K562 (cell line): Measurements from ENCODE around the gene CTSW. TPM values are rescaled to one million over a fixed set of nuclear protein-coding genes. Genes with fewer than 3 reads are reported as not detected.

Source experiments
- ATAC-seq: fragments of 200-7000 bp; cut with Tn5 transposase; 3 replicates; pipeline ENCODE4 v1.9.1; 2020; ENCODE audit warnings: moderate library complexity
- BruUV-seq: library from RNA; stranded (reverse); fragments of 400-500 nt; replicated peaks from 2 replicates; lab custom pipeline; 2021; lab: Mats Ljungman, UMichigan
- CTCF ChIA-PET: fragments of 300-600 bp; formaldehyde crosslinking; extraction: SDS; loops from one replicate; lab custom pipeline; 2021; ENCODE audit warnings: low intra/inter-chr PET ratio; lab: Yijun Ruan, JAX
- POLR2A ChIA-PET: fragments of 300-600, 350-650 bp; sonication (Branson Sonifier 250); formaldehyde crosslinking; extraction: SDS; loops from one replicate; lab custom pipeline; 2021; ENCODE audit warnings: antibody characterized with exemption, inconsistent platforms; lab: Yijun Ruan, JAX
- DNase-seq, 4 experiments: peaks; one replicate each; pipeline versions ENCODE4 v3.0.0 to v3.0.0-alpha.2; 2011 to 2018; ENCODE audit warnings: low spot score in 3 of 4, mixed read lengths in 3 of 4; ENCODE audit errors: extremely low read depth in 1 of 4
- FAIRE-seq: peaks from 2 replicates; lab custom pipeline; 2011; peaks lifted over from hg19 to GRCh38; lab: Jason Lieb, UNC
- H2AFZ ChIP-seq: 2 replicates; pipeline ENCODE4 v1.6.0; 2011; ENCODE audit warnings: low read depth, low read length, control low read depth, inconsistent platforms
- H3K27ac ChIP-seq: fragments of 200-600 bp; 3 replicates; pipeline ENCODE4 v1.8.0; 2011; ENCODE audit warnings: low read depth, mild to moderate bottlenecking, control low read depth, inconsistent platforms, low read length, moderate library complexity, mixed read lengths; ENCODE audit errors: extremely low read depth
- H3K27me3 ChIP-seq, 2 experiments: fragments of 300-600 bp in 1 of 2; 2 replicates in 1 of 2; 3 replicates in 1 of 2; pipeline versions ENCODE4 v1.6.0 to v1.8.0; 2011; ENCODE audit warnings: inconsistent platforms in 2 of 2, low read length in 2 of 2, mild to moderate bottlenecking in 1 of 2, mixed read lengths in 1 of 2, moderate library complexity in 1 of 2; ENCODE audit not compliant: control insufficient read depth in 2 of 2, insufficient read depth in 2 of 2
- H3K36me3 ChIP-seq: fragments of 300-600 bp; 3 replicates; pipeline ENCODE4 v1.8.0; 2011; ENCODE audit warnings: mild to moderate bottlenecking, low read length, inconsistent platforms; ENCODE audit not compliant: control insufficient read depth, insufficient read depth
- H3K4me1 ChIP-seq, 2 experiments: fragments of 200-600 bp in 1 of 2; replicated peaks in 1 of 2; 2 replicates in 1 of 2; 3 replicates in 1 of 2; pipeline versions ENCODE4 v1.5.1 to v1.8.0; 2011; ENCODE audit warnings: inconsistent platforms in 2 of 2, low read length in 2 of 2, mild to moderate bottlenecking in 1 of 2, mixed read lengths in 1 of 2, moderate library complexity in 1 of 2; ENCODE audit not compliant: control insufficient read depth in 2 of 2, insufficient read depth in 2 of 2
- H3K4me2 ChIP-seq: 2 replicates; pipeline ENCODE4 v1.6.1; 2011; ENCODE audit warnings: low read length, control low read depth, inconsistent platforms, mixed read lengths; ENCODE audit not compliant: insufficient read depth
- H3K4me3 ChIP-seq: fragments of 200-600 bp; sonication (generic), shearing (Covaris generic); 2 replicates; pipeline ENCODE4 v1.5.1; 2016; ENCODE audit warnings: control low read depth, inconsistent platforms
- H3K79me2 ChIP-seq: fragments of 200-600 bp; 3 replicates; pipeline ENCODE4 v1.8.0; 2011; ENCODE audit warnings: low read length, inconsistent platforms; ENCODE audit not compliant: control insufficient read depth, insufficient read depth
- H3K9ac ChIP-seq, 2 experiments: 2 replicates each; pipeline versions ENCODE4 v1.6.0 to v1.6.1; 2011; ENCODE audit warnings: low read depth in 2 of 2, low read length in 2 of 2, control low read depth in 1 of 2, inconsistent platforms in 1 of 2, mild to moderate bottlenecking in 1 of 2, mixed read lengths in 1 of 2; ENCODE audit not compliant: insufficient read depth in 1 of 2
- H3K9me1 ChIP-seq: one replicate; pipeline ENCODE4 v1.6.0; 2011; ENCODE audit warnings: inconsistent platforms, mild to moderate bottlenecking, low read length, moderate library complexity; ENCODE audit not compliant: control insufficient read depth, insufficient read depth
- H3K9me3 ChIP-seq: replicated peaks from 2 replicates; pipeline ENCODE4 v1.5.1; 2011; ENCODE audit warnings: low read depth, low read length, inconsistent platforms; ENCODE audit not compliant: control insufficient read depth, insufficient read depth
- H4K20me1 ChIP-seq: replicated peaks from 2 replicates; pipeline ENCODE4 v1.6.1; 2011; ENCODE audit warnings: low read length, inconsistent platforms, mixed read lengths; ENCODE audit not compliant: control insufficient read depth, insufficient read depth
- CEBPB ChIP-seq: fragments of 450-650 bp; IDR thresholded peaks from 2 replicates; pipeline ENCODE4 v1.6.1; 2016; ENCODE audit warnings: missing genetic modification characterization, missing compliant biosample characterization
- CEBPG ChIP-seq, 3 experiments: fragments of 200-800 bp in 1 of 3; sonication (Bioruptor generic) in 1 of 3; sonication (generic) in 1 of 3; formaldehyde crosslinking in 1 of 3; IDR thresholded peaks in 2 of 3; conservative IDR thresholded peaks in 1 of 3; 2 replicates each; pipeline versions ENCODE4 v1.6.1 to v1.8.0; 2016 to 2022; ENCODE audit warnings: missing compliant biosample characterization in 2 of 3, missing genetic modification characterization in 2 of 3, mild to moderate bottlenecking in 1 of 3, missing genetic modification reagents in 1 of 3
- CHD4 ChIP-seq: fragments of 200-600 bp; sonication (generic); IDR thresholded peaks from 3 replicates; pipeline ENCODE4 v1.6.1; 2012; ENCODE audit warnings: low read depth, mild to moderate bottlenecking, mixed read lengths, low read length, inconsistent platforms; ENCODE audit not compliant: insufficient read depth, insufficient replicate concordance, poor library complexity, severe bottlenecking
- CREB5 ChIP-seq: fragments of 250-450 bp; sonication (Bioruptor Pico); IDR thresholded peaks from 2 replicates; pipeline ENCODE4 v1.5.0; 2020; ENCODE audit warnings: mild to moderate bottlenecking
- CSDE1 ChIP-seq, 2 experiments: fragments of 450-650 bp; IDR thresholded peaks; 2 replicates each; pipeline ENCODE4 v1.6.1; 2016; ENCODE audit warnings: mild to moderate bottlenecking in 1 of 2
- JUND ChIP-seq, 2 experiments: IDR thresholded peaks; 2 replicates in 1 of 2; 3 replicates in 1 of 2; pipeline ENCODE4 v1.6.1; 2011; ENCODE audit warnings: borderline replicate concordance in 2 of 2, low read depth in 2 of 2, low read length in 2 of 2, improper control_type of control experiment in 1 of 2, missing biosample characterization in 1 of 2, missing genetic modification characterization in 1 of 2, missing genetic modification reagents in 1 of 2
- KHSRP ChIP-seq: fragments of 450-650 bp; IDR thresholded peaks from 2 replicates; pipeline ENCODE4 v1.6.1; 2017
- MED1 ChIP-seq: sonication (generic); formaldehyde crosslinking; IDR thresholded peaks from 2 replicates; pipeline ENCODE4 v1.8.1; 2023; ENCODE audit warnings: missing genetic modification reagents, borderline replicate concordance
- NFIX ChIP-seq: fragments of 250-450 bp; sonication (Bioruptor Pico); IDR thresholded peaks from 2 replicates; pipeline ENCODE4 v1.4.0; 2020; ENCODE audit warnings: low read depth, mild to moderate bottlenecking, moderate library complexity
- RBFOX2 ChIP-seq: fragments of 200-400 bp; formaldehyde crosslinking; IDR thresholded peaks from 2 replicates; pipeline ENCODE4 v1.6.1; 2017; ENCODE audit warnings: low read depth, mild to moderate bottlenecking, low read length, moderate library complexity
- RERE ChIP-seq: sonication (generic); formaldehyde crosslinking; IDR thresholded peaks from 2 replicates; pipeline ENCODE4 v1.8.0; 2023; ENCODE audit warnings: missing genetic modification reagents, mild to moderate bottlenecking, borderline replicate concordance
- STAG1 ChIP-seq: sonication (generic); formaldehyde crosslinking; IDR thresholded peaks from 2 replicates; pipeline ENCODE4 v1.5.0; 2020; ENCODE audit warnings: missing genetic modification reagents, borderline replicate concordance
- STAT5A ChIP-seq: IDR thresholded peaks from 2 replicates; pipeline ENCODE4 v1.6.1; 2012; ENCODE audit warnings: low read length, inconsistent platforms, borderline replicate concordance
- ZNF436 ChIP-seq: fragments of 250-450, 450-650 bp; sonication (Bioruptor Pico); formaldehyde crosslinking; IDR thresholded peaks from 2 replicates; pipeline ENCODE4 v1.7.0; 2020; ENCODE audit warnings: mild to moderate bottlenecking
- WGBS: fragments of 100-300 bp; shearing (Covaris generic); methylation state at CpG from one replicate; pipeline ENCODE4 v1.1.6; 2016; ENCODE audit warnings: low coverage, mixed read lengths; ENCODE audit not compliant: insufficient coverage; ENCODE audit errors: missing lambda C conversion rate; 5-methylcytosine and 5-hydroxymethylcytosine counted together
- in situ Hi-C: fragments of 300-500 bp; cut with MboI; formaldehyde crosslinking; loops from 4 replicates; pipeline ENCODE4 v1.15.0; 2018; ENCODE audit warnings: inconsistent platforms, mixed read lengths
- intact Hi-C: fragments of 100-400 bp; cut with micrococcal nuclease; formaldehyde crosslinking; loops from 2 replicates; pipeline ENCODE4 v1.14.2; 2022
- polyA plus RNA-seq, 8 experiments: library from polyadenylated mRNA; depleted of rRNA in 4 of 8; stranded (reverse) in 5 of 8; unstranded in 3 of 8; fragments of >200 nt; fragmentation: Nextera tagmentation in 2 of 8; fragmentation: Illumina TruSeq in 1 of 8; extraction: Ambion mirVana in 2 of 8; extraction: Trizol in 1 of 8; gene quantifications; 2 replicates each; pipeline versions ENCODE4 v1.2.1 to v1.2.3, GENCODE V29; 2011 to 2014; ENCODE audit warnings: inconsistent platforms in 1 of 8, missing spikeins in 1 of 8
- total RNA-seq, 7 experiments: library from RNA; depleted of rRNA in 6 of 7; stranded (reverse); fragments of >200 nt in 6 of 7; fragmentation: Illumina TruSeq in 2 of 7; extraction: Trizol in 2 of 7; gene quantifications; 2 replicates each; pipeline versions ENCODE4 v1.2.1 to v1.2.3, GENCODE V29; 2011 to 2021; ENCODE audit warnings: low replicate concordance in 1 of 7

Gene CTSW
- total and polyA plus RNA-seq, 9 of the 15 experiments (the other 6 are each of a cell fraction or from before 2014, with no cell fraction given): 0.04 TPM; not detected in 8

GRCh38 chr11:65868076-65868667, 11.5 kb upstream of the CTSW start:
- CTCF ChIA-PET: no interaction called here
- no peak overlapping the region for H3K27ac ChIP-seq
- 94% methylated on average over 16 of the region's 19 CpGs for WGBS
- H3K4me3 ChIP-seq: no peak overlapping the region
- H3K79me2 ChIP-seq: no peaks in the 10 kb centered on the region
- H3K4me2 ChIP-seq: no peak overlapping the region
- DNase-seq (peak in 1 of 4 experiments; percentile 20), ATAC-seq (peak; percentile 3), FAIRE-seq (no peak)
- H4K20me1 ChIP-seq: no peaks in the 10 kb centered on the region
- intact Hi-C loops (no loop called here), in situ Hi-C loops (no loop called here)
- peak overlapping the region in 1 of 2 experiments; percentile 39; a peak in 1 of 4 replicates for H3K9ac ChIP-seq
- H2AFZ ChIP-seq: no peak overlapping the region
- no peaks in the 10 kb centered on the region for H3K27me3 ChIP-seq
- POLR2A ChIA-PET: interaction anchor here (0.7 to 8.2 kb wide), 6 partner anchors 9 to 413 kb away, joined by 3 to 151 read pairs (median 4); partner anchors contain the start of genes CCDC85B, CFL1, CTSW and FIBP
- no peaks in the 10 kb centered on the region for H3K9me3 ChIP-seq
- H3K36me3 ChIP-seq: peaks cover 50% of the 10 kb centered on the region; the same call in 2 of the 3 replicates
- H3K4me1 ChIP-seq: peaks cover 21 to 75% of the 10 kb centered on the region in 2 experiments
- H3K9me1 ChIP-seq: no peaks in the 10 kb centered on the region
- BruUV-seq: no TSS peak
- TF ChIP-seq STAG1 (CRISPR knock-in tag): no peak
- TF ChIP-seq CHD4: no peak
- no peak for TF ChIP-seq STAT5A
- TF ChIP-seq NFIX (CRISPR knock-in tag): no peak
- TF ChIP-seq RERE: no peak
- no peak for TF ChIP-seq CEBPG (CRISPR knock-in tag; IDR thresholded peaks at IDR 0.05)
- TF ChIP-seq CEBPG (tag; conservative IDR thresholded peaks at IDR 0.05 in 1 of 2, IDR thresholded peaks at IDR 0.05 in 1 of 2): no peak
- no peak for TF ChIP-seq CREB5 (CRISPR knock-in tag)
- no peak for TF ChIP-seq JUND (IDR thresholded peaks at IDR 0.05; ENCODE audit: borderline replicate concordance, low read depth, low read length)
- no peak for TF ChIP-seq JUND (tag; IDR thresholded peaks at IDR 0.05; ENCODE audit: borderline replicate concordance, low read depth, low read length)
- no peak for TF ChIP-seq ZNF436
- TF ChIP-seq MED1 (CRISPR knock-in tag): no peak
- TF ChIP-seq RBFOX2: peak; percentile 80
- no peak for TF ChIP-seq CEBPB (tag)
- TF ChIP-seq CSDE1 (IDR thresholded peaks at IDR 0.05): no peak
- no peak for TF ChIP-seq KHSRP
